HUES48 (cell line): ENCODE results near the gene CNBD2.
"Not testable (repeated sequence)": the region's sequence is repeated elsewhere in the genome, so short reads cannot be mapped to it uniquely, and the experiment has no call there.

Experiments
- H3K27ac ChIP-seq: one replicate; pipeline ENCODE4 v1.7.0; 2013; ENCODE audit warnings: low read depth, low read length, inconsistent platforms
- H3K27me3 ChIP-seq: 2 replicates; pipeline ENCODE4 v1.6.1; 2013; ENCODE audit warnings: mild to moderate bottlenecking, low read length; ENCODE audit not compliant: control insufficient read depth, insufficient read depth
- H3K36me3 ChIP-seq: 2 replicates; pipeline ENCODE4 v1.6.1; 2013; ENCODE audit warnings: low read length; ENCODE audit not compliant: control insufficient read depth, insufficient read depth
- H3K4me1 ChIP-seq: 2 replicates; pipeline ENCODE4 v1.6.1; 2013; ENCODE audit warnings: mild to moderate bottlenecking, low read length; ENCODE audit not compliant: control insufficient read depth, insufficient read depth
- H3K4me3 ChIP-seq: 2 replicates; pipeline ENCODE4 v1.5.1; 2013; ENCODE audit warnings: mild to moderate bottlenecking, low read depth, low read length
- H3K9ac ChIP-seq: 2 replicates; pipeline ENCODE4 v1.6.1; 2013; ENCODE audit warnings: mild to moderate bottlenecking, low read depth, low read length, moderate library complexity
- H3K9me3 ChIP-seq: 2 replicates; pipeline ENCODE4 v1.6.1; 2013; ENCODE audit warnings: low read length; ENCODE audit not compliant: control insufficient read depth, insufficient read depth

Gene CNBD2

GRCh38 chr20:35952480-35953386 lies 15.7 kb upstream of the CNBD2 start:
- Histone ChIP-seq H3K27me3 (no peaks in the 10 kb centered on the region), H3K4me3 (peak overlapping the region; percentile 98), H3K9me3 (no peaks in the 10 kb centered on the region), H3K27ac (peak overlapping the region; percentile 100), H3K4me1 (peaks cover 15% of the 10 kb centered on the region), H3K36me3 (peaks cover 10% of the 10 kb centered on the region), H3K9ac (peak overlapping the region; percentile 99)

DNA sequence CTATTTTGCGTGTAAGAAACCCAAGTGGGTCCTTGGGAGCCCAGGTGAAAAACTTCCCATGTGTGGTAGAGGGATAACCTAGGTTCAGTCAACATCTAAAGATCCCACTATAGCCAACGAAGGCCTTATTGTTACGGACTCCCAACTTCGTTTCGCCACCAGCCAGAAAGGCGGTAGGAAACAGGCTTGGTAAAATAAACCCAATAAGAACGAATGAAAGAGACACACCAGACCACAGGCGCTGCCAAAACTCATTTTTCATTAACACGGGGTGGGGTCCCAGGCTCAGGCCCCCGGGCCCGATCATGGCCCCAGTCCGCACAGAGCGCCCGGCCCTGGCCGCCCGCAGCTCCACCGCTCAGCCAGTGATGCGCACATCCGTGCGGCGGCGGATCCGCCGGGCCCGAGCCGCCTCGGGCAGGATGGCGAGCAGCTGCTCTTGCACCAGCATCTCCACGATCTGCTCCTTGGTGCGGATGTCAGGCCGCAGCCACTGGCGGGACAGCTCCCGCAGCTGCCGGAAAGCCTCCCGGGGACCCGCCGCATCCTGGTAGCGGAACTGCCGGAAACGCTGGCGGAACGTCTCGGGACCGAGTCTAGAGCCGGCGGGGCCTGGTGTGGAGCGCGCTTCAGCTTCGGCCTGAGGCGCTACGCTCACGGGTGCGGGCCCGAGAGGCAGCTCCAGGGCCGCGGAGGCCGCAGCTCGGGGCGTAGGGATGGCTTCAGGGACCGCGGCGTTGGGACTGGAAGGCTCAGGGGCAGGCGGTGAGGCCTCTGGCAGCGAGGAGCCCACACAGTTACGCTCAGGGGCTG lies 14.8 kb upstream of the CNBD2 start:
- H3K27me3 ChIP-seq: no peaks in the 10 kb centered on the region
- no peaks in the 10 kb centered on the region for H3K9me3 ChIP-seq
- H3K4me1 ChIP-seq: peaks cover 15% of the 10 kb centered on the region
- H3K36me3 ChIP-seq: peaks cover 1% of the 10 kb centered on the region
- peak overlapping the region; percentile 98 for H3K4me3 ChIP-seq
- peak overlapping the region; percentile 99 for H3K9ac ChIP-seq
- peak overlapping the region; percentile 100 for H3K27ac ChIP-seq

GRCh38 chr20:35954200-35954906 lies 14.0 kb upstream of the CNBD2 start, which contains the start of gene SCAND1:
Gene SCAND1, minus strand, starts transcription at chr20:35954502. Its CDS starts 218 bp downstream, at chr20:35954284.
- Histone ChIP-seq H3K9ac (peak within 1 kb of the TSS; percentile 99), H3K4me3 (peak within 1 kb of the TSS; percentile 98), H3K27ac (peak within 1 kb of the TSS; percentile 100), H3K36me3 (no peaks in the 10 kb centered on the region; the same call in 1 of the 2 replicates), H3K27me3 (no peaks in the 10 kb centered on the region), H3K9me3 (no peaks in the 10 kb centered on the region), H3K4me1 (peaks cover 15% of the 10 kb centered on the region)

DNA sequence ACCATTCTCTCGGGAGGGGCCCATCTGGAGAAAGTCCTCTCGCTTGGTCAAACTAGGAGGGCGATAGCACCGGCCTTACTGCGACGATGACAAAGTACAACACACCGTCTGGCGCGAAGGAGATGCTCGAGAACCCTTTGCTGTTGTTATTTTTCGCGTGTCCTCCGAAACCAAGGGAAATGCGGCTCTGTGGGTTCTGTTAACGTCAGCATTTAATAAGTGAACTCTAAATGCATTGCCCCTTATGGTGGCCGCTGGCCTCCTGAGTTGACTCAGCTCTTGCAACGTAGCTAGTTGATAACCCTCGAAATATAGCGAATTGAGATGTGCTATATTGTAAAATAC lies 13.5 kb upstream of the CNBD2 start:
- peak overlapping the region; percentile 99 for H3K9ac ChIP-seq
- no peaks in the 10 kb centered on the region for H3K27me3 ChIP-seq
- peak overlapping the region; percentile 100 for H3K27ac ChIP-seq
- peaks cover 15% of the 10 kb centered on the region for H3K4me1 ChIP-seq
- peak overlapping the region; percentile 98 for H3K4me3 ChIP-seq
- no peaks in the 10 kb centered on the region for H3K9me3 ChIP-seq
- H3K36me3 ChIP-seq: no peaks in the 10 kb centered on the region; the same call in 1 of the 2 replicates

DNA sequence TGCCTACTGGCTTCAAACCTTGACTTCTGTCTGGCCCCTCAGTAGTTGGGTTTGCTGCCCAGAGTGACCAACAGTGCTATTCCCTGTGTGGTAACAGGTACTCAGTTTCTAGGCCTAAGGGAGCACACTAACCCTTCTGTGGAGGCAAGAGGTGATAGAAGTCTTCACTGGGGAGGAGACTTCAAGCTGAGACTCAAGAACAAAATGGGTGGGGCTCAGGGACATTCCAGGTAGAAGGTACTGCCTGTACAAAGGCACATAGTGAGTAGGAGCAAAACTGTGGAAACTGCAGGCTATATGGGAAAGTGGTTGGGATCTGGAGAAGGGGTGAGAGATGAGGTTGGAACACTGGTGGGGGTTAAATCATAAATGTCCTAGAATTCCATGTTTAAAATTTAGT lies 11.8 kb upstream of the CNBD2 start:
- peaks cover 15% of the 10 kb centered on the region for H3K4me1 ChIP-seq
- no peak overlapping the region for H3K9ac ChIP-seq
- no peak overlapping the region for H3K4me3 ChIP-seq
- no peaks in the 10 kb centered on the region for H3K27me3 ChIP-seq
- H3K9me3 ChIP-seq: no peaks in the 10 kb centered on the region
- H3K27ac ChIP-seq: no peak overlapping the region
- no peaks in the 10 kb centered on the region for H3K36me3 ChIP-seq

DNA sequence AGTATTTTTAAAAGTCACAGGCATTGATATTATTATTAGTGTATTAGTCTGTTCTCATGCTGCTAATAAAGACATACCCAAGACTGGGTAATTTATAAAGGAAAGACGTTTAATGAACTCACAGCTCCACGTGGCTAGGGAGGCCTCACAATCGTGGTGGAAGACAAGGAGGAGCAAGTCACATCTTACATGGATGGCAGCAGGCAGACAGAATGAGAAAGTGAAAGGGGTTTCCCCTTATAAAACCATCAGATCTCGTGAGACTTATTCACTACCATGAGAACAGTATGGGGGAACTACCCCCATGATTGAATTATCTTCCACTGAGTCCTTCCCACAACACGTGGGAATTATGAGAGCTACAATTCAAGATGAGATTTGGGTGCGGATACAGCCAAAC lies 9.1 kb upstream of the CNBD2 start:
- H3K36me3 ChIP-seq, H3K9me3 ChIP-seq, H3K27me3 ChIP-seq, H3K4me3 ChIP-seq, H3K4me1 ChIP-seq, H3K9ac ChIP-seq, H3K27ac ChIP-seq: not testable (repeated sequence)

GRCh38 chr20:35963878-35964277 lies 4.5 kb upstream of the CNBD2 start:
- Histone ChIP-seq H3K4me3 (no peak overlapping the region), H3K27ac (no peak overlapping the region), H3K36me3 (no peaks in the 10 kb centered on the region), H3K27me3 (no peaks in the 10 kb centered on the region), H3K9me3 (no peaks in the 10 kb centered on the region), H3K9ac (no peak overlapping the region), H3K4me1 (peaks cover 8% of the 10 kb centered on the region; the same call in 1 of the 2 replicates)

DNA sequence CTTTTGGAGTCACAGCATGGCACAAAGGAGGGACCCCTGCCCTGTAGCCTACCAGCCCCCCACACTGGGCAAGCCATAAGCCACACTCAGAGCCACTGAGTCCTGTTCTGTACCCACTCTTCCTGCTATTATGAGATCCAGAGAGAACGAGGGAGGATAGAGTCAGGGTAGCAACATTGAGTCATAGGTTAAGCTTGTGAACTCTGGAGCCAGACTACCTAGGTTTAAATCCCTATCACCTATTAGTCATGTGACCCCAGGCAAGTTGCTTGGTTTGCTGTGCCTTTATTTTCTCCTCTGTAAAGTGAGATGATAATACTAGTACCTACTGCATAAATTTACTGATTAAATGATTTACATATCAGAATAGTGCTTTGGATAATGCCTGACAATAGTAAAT lies 540 bp downstream of the CNBD2 start:
- Histone ChIP-seq H3K4me1 (peaks cover 8% of the 10 kb centered on the region; the same call in 1 of the 2 replicates), H3K27me3 (no peaks in the 10 kb centered on the region), H3K9me3 (no peaks in the 10 kb centered on the region), H3K36me3 (no peaks in the 10 kb centered on the region), H3K4me3 (no peak overlapping the region), H3K9ac (no peak overlapping the region), H3K27ac (no peak overlapping the region)

DNA sequence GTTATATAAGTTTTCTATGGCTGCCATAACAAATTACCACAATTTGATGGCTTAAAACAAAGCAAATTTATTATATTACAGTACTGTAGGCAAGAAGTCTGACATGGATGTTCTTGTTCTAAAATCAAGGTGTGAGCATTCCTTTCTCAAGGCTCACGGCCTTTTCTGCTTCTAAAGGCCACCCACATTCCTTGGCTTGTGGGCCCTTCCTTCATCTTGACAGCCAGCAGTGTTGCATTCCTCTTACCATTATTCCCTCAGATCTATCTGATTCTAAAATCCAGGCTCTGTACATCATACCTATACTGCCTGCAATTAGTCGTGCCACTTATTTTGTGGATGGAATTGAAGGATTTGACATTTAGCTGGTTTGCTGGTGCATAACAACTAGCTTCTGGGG lies 3.6 kb downstream of the CNBD2 start:
- no peaks in the 10 kb centered on the region for H3K36me3 ChIP-seq
- peaks cover 8% of the 10 kb centered on the region; the same call in 1 of the 2 replicates for H3K4me1 ChIP-seq
- H3K9ac ChIP-seq: no peak overlapping the region
- no peak overlapping the region for H3K4me3 ChIP-seq
- no peak overlapping the region for H3K27ac ChIP-seq
- no peaks in the 10 kb centered on the region for H3K27me3 ChIP-seq
- H3K9me3 ChIP-seq: no peaks in the 10 kb centered on the region

GRCh38 chr20:35972462-35972861 lies 4.1 kb downstream of the CNBD2 start:
- Histone ChIP-seq H3K27ac (no peak overlapping the region), H3K9me3 (no peaks in the 10 kb centered on the region), H3K4me3 (no peak overlapping the region), H3K36me3 (no peaks in the 10 kb centered on the region), H3K27me3 (no peaks in the 10 kb centered on the region), H3K9ac (no peak overlapping the region), H3K4me1 (peaks cover 8% of the 10 kb centered on the region; the same call in 1 of the 2 replicates)
